HG03159 (cell line): ENCODE results near the gene SLC23A3.
A peak's percentile ranks its signal among the peaks of the same experiment; 100 is the strongest.

ENCODE experiments used
- ATAC-seq: cut with Tn5 transposase; IDR thresholded peaks from one replicate; pipeline ENCODE4 v1.9.1; 2021; ENCODE audit warnings: mild to moderate bottlenecking, moderate library complexity; ENCODE audit not compliant: unreplicated experiment

The SLC23A3 gene

DNA sequence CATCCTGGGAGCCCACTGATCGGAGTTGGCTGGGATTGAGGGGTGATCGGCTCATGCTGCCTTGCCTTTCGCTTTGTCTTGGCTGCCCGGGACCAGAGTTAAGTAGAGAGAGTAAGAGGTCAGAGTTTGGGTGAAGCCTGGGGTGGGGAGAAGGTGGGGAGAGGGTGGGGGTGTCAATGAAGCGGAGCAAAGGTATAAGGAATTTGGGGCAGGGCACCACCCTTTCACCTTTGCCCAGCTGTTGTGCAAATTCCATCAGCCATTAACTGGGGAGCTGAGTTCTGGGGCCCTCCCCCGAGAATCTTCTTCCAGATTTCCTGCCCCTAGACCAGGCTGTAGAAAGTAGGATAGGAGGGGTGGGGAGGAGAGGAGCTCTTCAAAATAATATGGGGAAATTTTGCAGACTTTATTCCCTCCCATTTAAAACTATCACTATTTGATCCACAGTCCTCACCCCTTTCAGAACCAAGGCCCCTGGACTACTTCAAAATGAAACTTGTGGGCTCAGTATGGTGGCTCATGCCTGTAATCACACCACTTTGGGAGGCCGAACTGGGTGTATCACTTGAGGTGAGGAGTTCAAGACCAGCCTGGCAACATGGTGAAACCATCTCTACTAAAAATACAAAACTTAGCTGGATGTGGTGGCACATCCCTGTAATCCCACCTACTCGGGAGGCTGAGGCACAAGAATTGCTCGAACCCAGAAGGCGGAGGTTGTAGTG lies at the start of gene SLC23A3:
Gene SLC23A3 (minus strand): TSS at position 100 of the 725 bp plus-strand sequence. CDS start 45 bp downstream, at position 55.
- ATAC-seq, result no peak

GRCh38 chr2:219218732-219219701 lies 49.2 kb upstream of the SLC23A3 start, which contains the start of gene ABCB6:
ABCB6 (minus strand) TSS chr2:219218958; CDS start chr2:219218673, 285 bp downstream.
- ATAC-seq, result peak; percentile 76

DNA sequence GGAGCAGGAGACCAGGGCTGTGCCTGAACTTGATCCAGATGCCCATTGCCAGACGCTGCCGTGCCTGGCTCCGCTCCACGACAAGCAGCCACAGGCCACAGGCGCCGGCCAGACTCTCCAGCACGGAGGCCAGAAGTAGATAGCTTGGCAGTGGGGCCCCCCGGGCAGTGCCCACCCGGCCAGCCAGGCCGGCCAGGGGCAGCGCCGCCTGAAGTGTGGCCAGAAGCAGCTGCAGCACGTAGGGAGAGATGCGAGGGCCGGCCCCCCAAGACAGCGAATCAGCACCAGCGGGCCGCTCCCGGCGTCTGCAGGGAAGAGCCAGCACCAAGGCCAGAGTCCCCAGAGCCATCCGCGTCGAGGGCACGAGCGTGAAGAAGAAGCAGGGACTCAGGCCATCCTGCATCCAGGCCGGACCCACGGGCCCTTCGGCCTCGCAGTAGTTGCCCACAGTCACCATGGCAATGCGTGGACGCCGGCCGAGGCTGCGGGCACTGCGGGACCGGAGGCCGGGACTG lies 48.4 kb upstream of the SLC23A3 start:
- ATAC-seq, result peak; percentile 29

DNA sequence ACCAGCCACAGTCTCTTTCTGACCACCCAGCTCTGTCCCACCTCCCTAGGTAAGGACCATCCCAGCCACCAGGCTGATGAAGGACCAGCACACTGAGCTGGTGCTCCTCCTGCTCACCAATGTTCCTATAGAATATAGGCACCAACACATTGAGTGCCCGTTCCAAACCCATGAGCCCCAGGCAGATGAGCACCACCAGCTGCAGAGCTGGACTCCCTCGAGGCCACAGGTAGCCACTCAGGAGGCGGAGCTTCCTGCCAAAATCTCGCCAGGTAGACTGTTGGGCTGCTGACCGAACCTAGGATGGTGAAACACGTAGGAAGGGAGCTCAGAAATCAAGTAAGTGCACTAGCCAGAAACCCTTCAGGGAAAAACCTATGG lies 46.7 kb upstream of the SLC23A3 start:
- no peak for ATAC-seq

GRCh38 chr2:219215871-219216534 lies 46.2 kb upstream of the SLC23A3 start:
- no peak for ATAC-seq

- no peak for ATAC-seq
Observed at GRCh38 chr2:219214786-219215185, 45.0 kb upstream of the SLC23A3 start.

DNA sequence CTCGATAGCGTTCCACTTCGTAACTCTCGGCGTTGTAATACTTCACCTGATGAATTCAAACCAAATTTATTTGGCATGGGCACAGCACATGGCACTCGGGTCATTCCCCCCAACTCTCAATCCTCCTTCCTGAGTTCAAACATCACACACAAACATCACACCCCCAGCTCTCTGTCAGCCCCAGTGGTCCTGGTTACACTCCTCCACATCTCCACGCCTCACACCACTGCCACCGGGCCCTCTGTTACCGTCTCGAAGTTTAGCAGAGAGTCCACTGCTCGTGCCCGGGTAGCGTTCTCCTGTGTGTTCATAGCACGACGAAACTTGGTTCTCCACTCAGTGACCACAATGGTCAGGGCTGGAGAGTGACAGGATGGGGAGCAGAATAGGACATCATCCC lies 44.3 kb upstream of the SLC23A3 start:
- ATAC-seq, result no peak

DNA sequence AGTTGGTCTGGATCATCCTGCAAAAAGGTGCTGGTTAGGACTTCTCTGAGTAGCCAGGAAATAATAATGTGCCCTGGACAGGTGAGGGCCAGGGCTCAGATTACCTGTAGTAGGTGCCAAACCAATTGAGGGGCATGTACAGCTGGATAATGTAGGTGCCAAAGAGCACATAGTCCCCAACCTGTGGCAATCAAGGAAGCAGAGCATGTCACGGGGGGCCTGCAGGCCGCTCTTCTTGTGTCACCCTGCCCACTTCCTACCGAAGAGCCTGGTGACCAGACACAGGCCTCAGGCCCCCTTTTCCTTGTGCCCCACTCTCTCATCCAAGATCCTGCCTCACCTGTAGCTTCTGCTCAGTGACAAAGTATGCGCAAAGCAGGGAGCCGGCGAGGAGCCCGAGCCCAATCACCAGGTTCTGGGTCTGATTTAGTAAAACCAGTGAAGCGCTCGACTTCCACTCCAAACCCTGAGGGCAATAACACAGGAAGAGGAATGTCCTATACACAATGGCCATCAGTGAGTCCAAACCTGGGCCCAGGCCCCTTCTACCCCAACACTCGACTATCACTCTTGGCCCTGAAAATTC lies 43.8 kb upstream of the SLC23A3 start:
- ATAC-seq, result no peak

DNA sequence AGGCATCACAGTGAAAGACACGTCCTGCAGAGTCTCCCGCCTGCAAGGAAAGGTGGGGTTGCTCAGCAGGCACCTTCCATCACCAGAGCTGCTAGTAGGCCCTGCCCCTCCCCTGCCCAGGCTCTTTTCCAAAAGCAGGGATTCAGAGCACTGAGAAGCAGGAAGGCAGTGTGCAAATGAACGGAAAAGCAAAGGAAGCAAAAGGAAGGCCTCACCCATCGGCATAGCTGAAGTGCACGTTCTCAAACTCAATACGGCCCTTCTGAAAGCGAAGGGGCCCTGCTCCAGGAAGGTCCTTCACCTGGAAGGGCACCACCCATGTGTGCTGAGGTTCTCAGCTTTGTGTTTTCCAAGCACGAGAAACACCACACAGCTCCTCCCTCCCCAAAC lies 43.2 kb upstream of the SLC23A3 start:
- no peak for ATAC-seq

GRCh38 chr2:219210886-219211362 lies 41.1 kb upstream of the SLC23A3 start:
- ATAC-seq, result no peak

- ATAC-seq, result no peak
Observed at GRCh38 chr2:219210196-219210885, 40.5 kb upstream of the SLC23A3 start.

DNA sequence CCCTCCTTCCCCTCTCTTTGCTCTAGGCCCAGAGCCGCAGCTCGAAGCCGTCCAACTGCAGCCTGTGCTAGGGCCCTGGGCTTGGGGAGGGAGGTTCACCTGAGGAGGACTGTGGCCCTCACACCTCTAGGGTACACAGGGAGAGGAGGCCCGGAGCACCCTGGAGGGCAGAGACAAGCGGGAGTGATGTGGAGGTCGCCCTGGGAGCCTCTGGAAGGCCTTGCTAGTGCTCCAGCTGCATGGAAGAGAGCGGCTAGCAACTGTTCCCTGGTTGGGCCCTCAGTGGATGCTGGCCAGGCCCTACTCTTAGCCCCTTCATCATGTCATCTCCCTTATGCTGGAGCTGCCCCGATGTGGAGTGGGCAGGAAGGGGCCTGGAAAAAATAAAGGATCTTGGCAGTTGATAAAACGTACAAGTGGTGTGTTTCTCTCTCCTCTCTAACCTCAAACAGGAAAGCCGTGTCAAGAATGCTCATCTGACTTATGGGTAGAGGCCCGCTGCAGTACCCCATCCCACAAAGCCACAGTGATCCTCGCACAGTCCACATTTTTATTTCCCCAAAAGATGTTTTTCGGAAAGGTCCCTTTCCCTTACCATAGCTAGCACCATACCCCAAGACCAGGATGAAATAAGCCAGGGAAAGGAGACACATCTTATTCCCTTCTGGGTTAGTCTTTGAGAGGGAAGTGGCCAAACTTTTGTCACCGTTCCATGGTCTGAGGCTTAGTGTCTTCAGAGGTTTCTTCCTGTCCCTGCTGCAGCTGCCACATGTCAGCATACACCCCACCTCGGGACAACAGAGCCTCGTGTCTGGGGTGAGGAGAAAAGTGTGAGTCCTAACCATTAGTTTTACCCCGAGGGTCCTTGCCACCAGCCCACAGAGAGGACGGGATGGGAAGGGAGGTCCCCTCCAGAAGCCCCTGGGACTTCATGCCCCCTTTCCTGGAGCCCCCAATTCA lies 39.7 kb upstream of the SLC23A3 start:
- ATAC-seq, result no peak

GRCh38 chr2:219207884-219208740 lies 38.3 kb upstream of the SLC23A3 start:
- ATAC-seq, result no peak

DNA sequence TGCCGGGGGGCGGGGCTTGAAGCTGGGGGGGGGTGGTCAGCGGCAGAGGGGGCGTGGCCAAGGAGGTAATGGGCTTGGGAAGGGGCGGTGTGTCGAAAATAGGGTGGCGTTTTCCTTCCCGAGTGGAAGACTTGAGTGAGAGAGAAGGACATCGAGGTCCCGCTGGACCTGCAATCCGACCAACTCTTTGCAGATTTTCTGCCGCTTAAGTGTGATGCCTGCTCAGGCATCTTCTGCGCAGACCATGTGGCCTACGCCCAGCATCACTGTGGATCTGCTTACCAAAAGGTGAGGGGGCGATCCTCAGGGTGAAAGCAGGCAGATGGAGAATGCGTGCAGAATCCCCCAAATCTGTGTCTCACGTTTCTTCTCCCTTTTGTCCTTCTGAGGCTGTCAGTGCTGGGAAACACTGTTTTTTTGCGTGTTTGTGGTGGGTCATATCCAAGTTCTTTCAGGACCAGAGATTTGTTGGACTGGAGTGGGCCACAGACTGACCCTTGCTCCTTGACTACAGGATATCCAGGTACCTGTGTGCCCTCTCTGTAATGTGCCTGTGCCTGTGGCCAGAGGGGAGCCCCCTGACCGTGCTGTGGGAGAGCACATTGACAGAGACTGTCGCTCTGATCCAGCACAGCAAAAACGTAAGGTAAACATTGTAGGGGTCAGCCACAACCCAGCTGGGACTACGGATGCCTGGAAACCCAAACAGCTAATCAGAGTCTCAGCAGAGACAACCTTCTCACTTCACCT lies 37.5 kb upstream of the SLC23A3 start:
- no peak for ATAC-seq

- ATAC-seq, result peak; percentile 97
Observed at GRCh38 chr2:219206328-219207133, 36.7 kb upstream of the SLC23A3 start, which contains the start of gene ZFAND2B. ZFAND2B (plus strand) TSS chr2:219206782; CDS start chr2:219206988, 206 bp downstream.

DNA sequence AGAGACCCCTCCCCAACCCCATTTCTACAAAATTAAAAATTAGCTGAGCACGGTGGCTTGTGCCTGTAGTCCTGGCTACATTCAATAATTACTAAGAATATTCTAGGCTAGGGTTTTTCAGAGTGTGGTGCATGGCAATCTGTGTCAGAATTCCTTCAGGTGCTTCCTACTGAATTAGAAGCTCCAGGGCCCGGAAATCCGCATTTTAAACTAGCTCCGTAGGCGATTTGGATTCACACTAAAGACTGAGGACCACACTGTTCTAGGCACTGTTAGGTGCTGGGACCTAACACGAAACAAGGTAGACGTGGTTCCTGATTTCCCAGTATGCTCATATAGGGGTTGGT lies 36.1 kb upstream of the SLC23A3 start:
- ATAC-seq, result no peak
